ENCODE data around the gene NACAD.

GRCh38 chr7:45061806-45062425 lies 26.9 kb downstream of the NACAD start:
- no peak for TF ChIP-seq CTCF (IDR thresholded peaks at IDR 0.05)
- no peak for TF ChIP-seq POLR2A (IDR thresholded peaks at IDR 0.05)

Data from Peyer's patch (tissue), 4 donors.